Vagina (tissue), 2 donors: ENCODE measurements around the gene NR3C2.

ENCODE experiments used
- CTCF ChIP-seq, 3 experiments: fragments of 450-650 bp in 2 of 3; fragments of 200-600 bp in 1 of 3; sonication (generic) in 1 of 3; IDR thresholded peaks; one replicate each; pipeline ENCODE4 v1.5.1; 2017 to 2019; ENCODE audit warnings: antibody characterized with exemption in 3 of 3, mild to moderate bottlenecking in 2 of 3, moderate library complexity in 2 of 3
- POLR2A ChIP-seq, 2 donors: fragments of 450-650 bp; IDR thresholded peaks; one replicate each; pipeline ENCODE4 v1.6.1; 2017; ENCODE audit warnings: antibody characterized with exemption in 2 of 2, mild to moderate bottlenecking in 2 of 2, moderate library complexity in 2 of 2

- TF ChIP-seq POLR2A (IDR thresholded peaks at IDR 0.05): no peak
- TF ChIP-seq CTCF (IDR thresholded peaks at IDR 0.05): no peak
These were observed 97.9 kb downstream of the NR3C2 start for GRCh38 chr4:148344352-148344751.
